ENCODE data around the gene TRUB2.
A peak's percentile ranks its signal among the peaks of the same experiment; 100 is the strongest.

DNA sequence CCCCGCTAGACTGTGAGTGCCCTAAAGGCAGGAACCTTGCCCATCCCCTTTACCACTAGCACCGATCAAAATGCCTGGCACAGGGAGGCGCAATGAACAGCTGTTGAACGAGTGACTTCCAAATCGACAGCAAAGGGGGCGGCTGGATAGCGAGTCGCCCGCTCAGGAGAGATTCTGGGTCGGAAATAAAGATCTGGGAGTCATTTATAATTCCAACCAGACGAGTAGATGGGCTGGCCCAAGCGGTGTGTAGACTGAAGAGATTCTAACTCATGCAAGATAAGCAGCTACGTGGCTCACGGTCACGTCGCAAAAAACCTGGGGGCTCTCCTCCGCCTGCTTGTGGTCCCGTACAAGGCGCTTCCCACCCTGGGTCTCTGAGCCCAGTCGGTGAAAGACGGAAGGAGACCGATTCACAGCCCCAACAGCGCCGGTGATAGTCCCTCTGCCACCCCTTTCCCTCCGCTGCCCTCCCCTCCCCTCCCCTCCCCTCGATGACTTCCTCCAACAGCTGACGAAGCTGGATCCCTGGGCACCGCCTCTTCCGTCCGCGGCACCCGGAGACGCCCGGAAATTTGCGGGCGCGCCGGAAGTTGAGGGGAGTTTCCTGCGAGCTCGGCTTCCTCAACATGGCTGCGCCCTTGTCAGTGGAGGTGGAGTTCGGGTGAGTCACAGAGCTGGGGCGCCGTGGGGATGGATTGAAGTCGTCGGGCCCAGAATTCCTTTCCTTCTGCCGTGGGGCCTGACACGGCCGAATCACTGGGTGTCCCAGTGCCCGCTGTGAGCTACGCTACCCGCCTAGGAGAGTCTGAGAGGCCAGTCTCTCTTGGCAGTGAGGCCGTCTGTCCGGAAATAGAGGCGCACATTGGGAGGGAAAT lies 48.7 kb upstream of the TRUB2 start, which contains the start of gene URM1:
- peak; percentile 63 for TF ChIP-seq POLR2A (IDR thresholded peaks at IDR 0.05; ENCODE audit: low read depth, low read length)
- peak; percentile 60; the same call in 1 of the 2 replicates for TF ChIP-seq POLR2AphosphoS5 (IDR thresholded peaks at IDR 0.05; ENCODE audit: low read depth, low read length)
- TF ChIP-seq TAF1 (IDR thresholded peaks at IDR 0.05; ENCODE audit: low read depth, low read length) = peak; percentile 46; the same call in 1 of the 2 replicates
- TF ChIP-seq SPI1 (IDR thresholded peaks at IDR 0.05; ENCODE audit: low read depth, low read length) = peak; percentile 43
- no peak for TF ChIP-seq POU2F2 (IDR thresholded peaks at IDR 0.05; ENCODE audit: low read depth, low read length)

Data from GM12891 (cell line).